Left renal cortex interstitium (tissue), 4 donors: ENCODE results near the gene NAMPT. TPM values are rescaled to one million over a fixed set of nuclear protein-coding genes. Genes with fewer than 3 reads are reported as not detected.

Experiments used
- DNase-seq, 4 donors: peaks; one replicate each; pipeline ENCODE4 v3.0.0-alpha.2; 2013; ENCODE audit warnings: low read depth in 4 of 4, low spot score in 2 of 4, missing footprints in 1 of 4
- polyA plus RNA-seq, 4 donors: library from polyadenylated mRNA; unstranded; fragments of 120-200 nt; gene quantifications; one replicate each; pipeline ENCODE4 v1.2.1, GENCODE V29; 2013; ENCODE audit not compliant: insufficient read length in 4 of 4

The NAMPT gene
- polyA plus RNA-seq, 4 donors: 34.6 to 45.0 (median 41.4) TPM

DNA sequence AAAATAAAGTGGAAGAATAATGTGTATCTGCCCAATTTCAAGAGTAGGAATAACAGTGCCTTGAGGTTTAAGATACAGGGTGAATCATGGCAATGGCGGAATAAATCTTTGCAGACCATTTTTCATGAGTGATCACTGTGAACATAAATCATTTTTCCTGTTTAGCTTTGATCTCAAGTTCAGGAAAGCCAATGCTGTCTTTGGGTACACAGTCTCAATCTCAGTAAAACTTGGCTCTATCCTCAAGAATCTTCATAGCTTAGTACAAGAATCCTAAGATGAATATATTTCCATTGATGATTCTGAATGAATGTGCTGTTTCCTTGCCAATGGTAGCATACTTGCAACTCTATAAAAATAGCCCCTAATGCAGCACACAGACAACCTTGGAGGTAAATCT, 6.8 kb downstream of the NAMPT start:
- no peak for DNase-seq

DNA sequence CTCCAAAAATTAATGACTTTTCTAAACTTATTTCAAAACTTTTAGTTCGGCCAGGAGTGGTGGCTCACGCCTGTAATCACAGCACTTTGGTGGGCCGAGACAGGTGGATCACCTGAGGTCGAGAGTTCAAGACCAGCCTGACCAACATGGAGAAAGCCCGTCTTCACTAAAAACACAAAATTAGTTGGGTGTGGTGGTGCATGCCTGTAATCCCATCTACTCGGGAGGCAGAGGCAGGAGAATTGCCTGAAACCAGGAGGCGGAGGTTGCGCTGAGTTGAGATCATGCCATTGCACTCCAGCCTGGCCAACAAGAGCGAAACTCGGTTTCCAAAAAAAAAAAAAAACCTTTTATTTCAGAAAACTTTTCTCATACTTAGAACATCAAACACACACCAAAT, 8.3 kb downstream of the NAMPT start:
- no peak for DNase-seq

GRCh38 chr7:106273009-106273668, 11.6 kb downstream of the NAMPT start:
- no peak for DNase-seq

DNA sequence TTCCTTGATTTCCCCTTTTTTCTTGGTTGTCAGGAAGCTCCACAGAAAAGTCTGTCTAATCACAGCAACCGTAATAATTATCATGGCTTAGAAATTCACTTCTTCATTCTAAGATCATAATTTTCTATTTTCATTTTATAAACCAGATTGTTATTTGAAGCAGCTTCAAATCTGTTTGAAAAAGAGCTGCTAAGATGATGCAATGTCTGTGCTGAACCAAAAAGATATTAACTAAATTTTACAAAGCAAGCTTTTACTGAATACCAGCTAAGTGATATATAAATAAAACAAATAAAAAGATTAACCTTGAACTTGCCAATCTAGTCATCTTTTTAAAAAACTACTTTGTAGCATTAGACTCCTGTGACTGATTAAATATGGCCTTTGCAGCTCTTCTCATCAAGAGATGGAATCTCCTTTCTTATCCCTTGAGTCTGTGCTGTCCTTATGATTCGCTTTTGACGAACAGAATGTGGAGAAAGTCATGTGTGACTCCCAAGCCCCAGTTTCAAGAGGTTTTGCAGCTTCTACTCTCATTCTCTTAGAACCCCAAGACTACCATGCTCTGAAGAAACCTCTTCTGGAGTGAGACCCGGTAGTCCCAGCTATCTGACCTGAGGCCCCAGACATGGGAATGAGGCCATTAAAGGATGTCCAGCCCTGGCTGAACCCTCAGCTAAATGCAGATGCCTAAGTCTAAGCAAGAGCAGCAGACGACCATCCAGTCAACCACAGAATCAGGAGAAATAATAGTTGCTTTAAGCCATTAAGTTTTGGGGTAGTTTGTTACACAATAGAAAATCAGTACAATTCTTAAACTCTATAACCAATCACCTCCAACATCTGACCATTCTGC, 14.4 kb downstream of the NAMPT start:
- DNase-seq: no peak

- no peak for DNase-seq
Measured at GRCh38 chr7:106269254-106269961, 15.4 kb downstream of the NAMPT start.

GRCh38 chr7:106265133-106265532, 19.6 kb downstream of the NAMPT start:
- DNase-seq: no peak

- DNase-seq: no peak
Measured at GRCh38 chr7:106262221-106262881, 22.4 kb downstream of the NAMPT start.

GRCh38 chr7:106260136-106260561, 24.6 kb downstream of the NAMPT start:
- DNase-seq: no peak

DNA sequence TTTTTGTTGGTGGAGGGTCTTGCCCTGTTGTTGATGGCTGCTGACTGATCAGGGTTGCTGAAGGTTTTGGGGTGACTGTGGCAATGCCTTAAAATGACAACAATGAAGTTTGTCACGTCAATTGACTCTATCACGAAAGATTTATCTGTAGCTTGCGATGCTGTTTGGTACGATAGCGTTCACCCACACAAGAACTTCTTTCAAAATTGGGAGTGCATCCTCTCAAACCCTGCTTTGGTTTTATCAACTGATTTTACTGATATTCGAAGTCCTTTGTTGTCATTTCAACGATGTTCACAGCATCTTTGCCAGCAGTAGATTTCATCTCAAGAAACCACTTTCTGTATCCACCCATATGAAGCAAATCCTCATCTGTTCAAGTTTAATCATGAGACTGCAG, 26.0 kb downstream of the NAMPT start:
- no peak for DNase-seq

GRCh38 chr7:106257752-106258151, 27.0 kb downstream of the NAMPT start:
- no peak for DNase-seq

- DNase-seq: no peak
Measured at GRCh38 chr7:106256144-106256543, 28.6 kb downstream of the NAMPT start.

DNA sequence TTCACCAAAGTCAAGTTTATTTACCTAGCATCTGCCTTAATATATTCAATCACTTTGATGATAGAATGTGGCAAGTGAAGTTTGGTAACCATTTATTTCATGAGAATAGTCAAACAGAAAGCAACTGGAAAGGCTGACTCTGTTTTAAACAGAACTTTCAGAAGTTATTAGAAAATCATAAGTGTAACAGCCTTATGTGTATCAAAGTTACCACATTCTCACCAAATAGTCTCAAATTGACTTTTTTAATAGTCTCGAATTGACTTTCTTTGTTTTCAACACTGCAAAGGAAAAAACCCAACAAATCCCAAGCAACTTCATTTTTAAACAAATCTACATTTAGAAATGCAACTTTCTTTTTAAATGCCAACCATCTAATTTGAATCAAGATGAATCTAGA, 29.5 kb downstream of the NAMPT start:
- no peak for DNase-seq

- DNase-seq: no peak
Measured at GRCh38 chr7:106254525-106255116, 30.2 kb downstream of the NAMPT start.

- DNase-seq: no peak
Measured at GRCh38 chr7:106252568-106252967, 32.2 kb downstream of the NAMPT start.

DNA sequence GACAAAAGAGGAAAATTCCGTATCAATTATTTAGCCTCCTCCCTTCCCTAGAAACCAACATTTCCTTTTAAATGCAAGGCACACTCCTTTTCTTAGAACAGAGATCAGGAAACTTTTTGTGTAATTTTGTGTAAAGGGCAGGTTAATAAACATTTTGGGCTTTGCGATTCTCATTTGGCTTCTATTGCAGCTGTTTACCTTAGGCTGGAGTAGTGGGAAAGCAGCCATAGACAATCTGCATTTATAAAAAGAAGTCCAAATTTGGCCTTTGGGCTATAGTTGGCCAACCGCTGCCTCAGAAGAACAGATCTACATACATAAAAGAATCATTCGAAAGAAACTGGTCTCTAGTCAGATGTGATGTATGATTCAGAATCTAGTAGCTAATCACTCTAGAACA, 35.3 kb downstream of the NAMPT start:
- DNase-seq: no peak

DNA sequence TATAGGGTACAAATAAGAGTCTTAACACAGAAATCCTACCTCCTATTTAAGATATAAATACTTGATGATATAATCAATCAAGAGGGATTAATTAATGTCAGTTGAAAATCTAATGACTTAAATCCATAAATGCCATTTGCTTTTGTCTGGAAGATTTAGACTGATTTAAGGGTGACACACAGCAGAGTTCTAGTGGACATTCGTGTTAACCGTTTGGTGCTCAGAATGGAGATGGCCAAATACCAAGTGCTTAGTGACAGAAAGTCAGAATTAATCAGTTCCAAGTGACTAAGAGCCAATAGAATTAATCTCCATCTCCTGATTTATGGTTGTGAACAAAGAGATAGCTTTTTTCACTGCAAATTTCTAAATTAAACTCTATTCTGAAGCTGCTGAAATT, 36.2 kb downstream of the NAMPT start:
- DNase-seq: no peak

DNA sequence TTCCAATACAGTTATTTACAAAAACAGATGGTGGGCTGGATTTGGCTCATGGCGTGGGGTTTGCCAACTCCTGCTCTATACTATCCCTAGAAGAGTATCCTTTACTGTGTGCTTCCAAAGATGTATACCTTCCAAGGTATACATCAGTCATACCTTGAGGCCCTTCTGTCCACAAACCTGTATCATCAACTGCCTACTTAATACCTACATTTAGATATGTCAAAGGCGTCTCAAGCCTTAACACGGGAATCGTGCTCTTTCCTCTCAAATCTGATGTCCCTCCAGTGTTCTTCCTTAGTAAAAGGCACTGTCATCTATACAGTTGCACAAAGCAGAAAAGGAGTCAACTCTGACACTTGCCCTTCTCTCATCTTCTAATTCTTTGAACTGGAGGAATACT, 36.9 kb downstream of the NAMPT start:
- no peak for DNase-seq

- no peak for DNase-seq
Measured at GRCh38 chr7:106246902-106247711, 37.7 kb downstream of the NAMPT start.

DNA sequence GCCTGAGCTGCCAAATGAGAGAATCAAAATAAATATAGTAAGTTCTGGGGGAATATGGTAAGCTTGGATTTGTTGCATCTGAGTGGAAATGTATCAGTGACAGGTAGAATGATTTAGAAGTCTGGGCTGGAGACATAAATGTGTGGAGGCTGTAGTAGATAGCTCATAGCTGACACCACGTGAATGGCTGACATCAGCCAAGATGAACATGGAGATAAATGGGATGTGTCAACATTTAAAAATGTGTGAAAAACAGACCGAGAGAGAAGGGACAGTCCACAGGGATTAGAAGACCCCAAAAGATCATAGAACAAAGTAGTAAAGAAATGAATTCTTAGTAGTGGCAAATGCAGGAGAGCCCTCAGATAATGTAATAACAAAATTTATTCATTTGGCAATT, 40.9 kb downstream of the NAMPT start:
- no peak for DNase-seq

- DNase-seq: no peak
Measured at GRCh38 chr7:106239406-106239805, 45.4 kb downstream of the NAMPT start.
